SK-N-MC (cell line): ENCODE data around the gene KDELR1.
A peak's percentile ranks its signal among the peaks of the same experiment; 100 is the strongest.

ENCODE experiments used
- DNase-seq: peaks from one replicate; pipeline ENCODE4 v3.0.0-alpha.2; 2011; ENCODE audit warnings: low read depth, low spot score
- H3K27ac ChIP-seq: fragments of 200-600 bp; sonication (generic); 2 replicates; pipeline ENCODE4 v1.5.1; 2016; ENCODE audit warnings: mixed run types
- H3K36me3 ChIP-seq: fragments of 200-600 bp; sonication (generic); 2 replicates; pipeline ENCODE4 v1.6.1; 2017; ENCODE audit warnings: antibody characterized with exemption, low read length, mixed read lengths; ENCODE audit not compliant: insufficient read depth
- H3K4me3 ChIP-seq: fragments of 200-600 bp; sonication (generic); 2 replicates; pipeline ENCODE4 v1.5.1; 2016
- H3K9ac ChIP-seq: fragments of 200-600 bp; sonication (generic); 2 replicates; pipeline ENCODE4 v1.8.0; 2017; ENCODE audit warnings: mixed run types, mixed read lengths; ENCODE audit not compliant: insufficient read length
- H3K9me3 ChIP-seq: fragments of 200-600 bp; sonication (generic); 2 replicates; pipeline ENCODE4 v1.6.1; 2017; ENCODE audit warnings: low read depth, mild to moderate bottlenecking, antibody characterized with exemption, low read length, moderate library complexity, mixed read lengths
- EZH2 ChIP-seq: fragments of 200-600 bp; sonication (generic); IDR thresholded peaks from one replicate; pipeline ENCODE4 v1.6.1; 2017; ENCODE audit warnings: antibody characterized with exemption
- FOXP2 ChIP-seq: optimal IDR thresholded peaks from 2 replicates; pipeline ENCODE3; 2011; ENCODE audit warnings: mild to moderate bottlenecking, moderate library complexity; ENCODE audit not compliant: insufficient read depth; ENCODE audit errors: extremely low read length, control extremely low read depth
- POLR2AphosphoS5 ChIP-seq: IDR thresholded peaks from 2 replicates; pipeline ENCODE4 v1.6.1; 2012; ENCODE audit warnings: mild to moderate bottlenecking, low read depth, low read length, borderline replicate concordance

The KDELR1 gene

DNA sequence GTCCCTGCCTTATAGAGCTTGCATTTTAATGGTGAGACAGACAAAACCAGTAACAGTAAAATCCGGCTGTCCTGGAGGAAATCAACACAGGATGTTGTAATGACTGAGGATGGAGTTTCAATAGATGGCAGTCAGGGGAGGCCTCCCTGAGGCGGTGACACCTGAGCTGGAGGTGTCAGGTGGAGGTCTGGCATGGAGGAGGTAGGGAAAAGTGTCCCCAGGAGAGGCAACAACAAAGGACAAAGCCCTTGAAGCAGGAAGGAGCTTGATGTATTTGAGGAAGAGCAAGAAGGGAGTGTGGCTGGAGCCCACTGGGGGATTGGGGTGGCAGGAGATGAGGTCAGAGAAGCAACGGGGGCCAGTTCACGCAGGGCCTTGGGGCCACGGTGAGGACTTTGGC, 9.9 kb upstream of the KDELR1 start:
- TF ChIP-seq FOXP2 (no peak), EZH2 (no peak), POLR2AphosphoS5 (no peak)
- Histone ChIP-seq H3K9ac (no peak overlapping the region), H3K36me3 (no peaks in the 10 kb centered on the region), H3K27ac (no peak overlapping the region), H3K9me3 (no peaks in the 10 kb centered on the region), H3K4me3 (no peak overlapping the region)
- DNase-seq, result no peak

DNA sequence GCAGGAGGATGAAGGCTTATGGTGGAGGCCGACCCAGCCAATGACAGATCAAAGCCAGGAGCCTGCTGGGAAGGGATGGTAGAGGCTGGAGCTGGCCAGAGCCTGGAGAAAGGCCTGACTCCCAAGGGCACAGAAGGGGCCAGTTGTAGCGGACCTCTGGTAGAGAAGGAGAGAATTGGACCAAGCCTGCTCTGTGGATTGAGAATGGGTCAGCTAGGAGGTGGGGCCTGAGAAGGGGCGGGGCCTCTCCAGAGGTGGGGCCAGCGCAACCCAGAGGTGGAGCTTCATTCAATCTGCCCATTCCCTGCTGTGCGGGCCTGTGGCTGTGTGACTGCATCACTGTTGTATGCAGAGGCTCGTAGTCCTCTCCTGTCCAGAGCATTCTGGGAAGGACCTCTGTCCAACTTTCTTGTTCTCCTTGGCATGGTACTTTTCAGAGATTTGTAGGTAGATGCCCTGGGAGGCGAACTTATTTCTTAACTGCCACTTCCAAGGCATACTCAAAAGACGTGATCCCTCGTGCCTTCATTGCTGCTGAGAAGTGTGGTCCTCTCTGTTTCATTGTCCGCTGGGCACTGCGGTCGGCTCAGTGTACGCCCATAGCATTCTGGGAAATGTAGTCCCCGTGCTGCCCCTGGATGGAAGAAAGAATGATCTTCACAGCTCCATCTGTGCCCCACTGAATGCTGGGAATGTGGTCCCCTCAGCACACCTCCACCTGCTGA, 8.8 kb upstream of the KDELR1 start:
- Histone ChIP-seq H3K36me3 (no peaks in the 10 kb centered on the region), H3K9ac (no peak overlapping the region), H3K9me3 (no peaks in the 10 kb centered on the region), H3K4me3 (no peak overlapping the region), H3K27ac (no peak overlapping the region)
- no peak for DNase-seq
- TF ChIP-seq EZH2 (no peak), POLR2AphosphoS5 (no peak), FOXP2 (no peak)

DNA sequence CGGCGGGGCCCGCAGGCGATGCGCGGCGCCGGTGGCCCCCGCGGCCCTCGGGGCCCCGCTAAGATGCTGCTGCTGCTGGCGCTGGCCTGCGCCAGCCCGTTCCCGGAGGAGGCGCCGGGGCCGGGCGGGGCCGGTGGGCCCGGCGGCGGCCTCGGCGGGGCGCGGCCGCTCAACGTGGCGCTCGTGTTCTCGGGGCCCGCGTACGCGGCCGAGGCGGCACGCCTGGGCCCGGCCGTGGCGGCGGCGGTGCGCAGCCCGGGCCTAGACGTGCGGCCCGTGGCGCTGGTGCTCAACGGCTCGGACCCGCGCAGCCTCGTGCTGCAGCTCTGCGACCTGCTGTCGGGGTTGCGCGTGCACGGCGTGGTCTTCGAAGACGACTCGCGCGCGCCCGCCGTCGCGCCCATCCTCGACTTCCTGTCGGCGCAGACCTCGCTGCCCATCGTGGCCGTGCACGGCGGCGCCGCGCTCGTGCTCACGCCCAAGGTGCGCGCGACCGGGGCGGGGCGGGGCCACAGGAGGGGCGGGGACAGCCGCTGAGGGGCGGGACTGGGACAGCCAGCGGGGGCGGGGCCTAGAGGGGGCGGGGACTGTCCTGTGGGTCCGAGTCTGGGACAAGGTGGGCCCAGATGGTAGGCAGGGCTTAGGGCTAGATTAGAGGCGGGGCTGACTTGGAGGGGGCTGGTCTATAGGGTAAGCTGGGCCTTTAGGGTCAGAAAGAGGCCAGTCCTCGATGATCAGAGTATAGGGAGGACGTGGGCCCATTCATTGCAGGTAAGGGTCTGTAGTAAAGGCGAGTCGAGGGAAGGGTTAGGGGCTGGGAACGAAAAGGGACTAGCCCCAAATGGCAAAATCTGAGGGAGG, 7.3 kb upstream of the KDELR1 start:
- Histone ChIP-seq H3K4me3 (peak overlapping the region; percentile 66), H3K27ac (peak overlapping the region; percentile 68; the same call in 1 of the 2 replicates), H3K36me3 (no peaks in the 10 kb centered on the region), H3K9me3 (no peaks in the 10 kb centered on the region), H3K9ac (peak overlapping the region; percentile 32)
- no peak for DNase-seq
- TF ChIP-seq POLR2AphosphoS5, result no peak
- no peak for TF ChIP-seq EZH2
- no peak for TF ChIP-seq FOXP2

DNA sequence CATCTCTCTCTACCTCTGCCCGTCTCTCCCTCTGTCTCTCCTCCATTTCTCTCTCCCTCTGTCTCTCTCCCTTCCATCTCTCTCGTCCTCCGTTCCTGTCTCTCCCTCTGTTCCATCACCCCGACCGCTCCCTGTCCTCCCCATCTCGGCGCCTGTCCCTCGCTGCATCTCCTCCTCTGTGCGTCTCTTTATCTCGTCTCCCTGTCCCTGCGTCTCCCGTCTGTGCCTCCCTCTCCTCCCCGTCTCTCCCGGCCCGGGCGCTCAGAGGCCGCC, 6.7 kb upstream of the KDELR1 start:
- no peak for DNase-seq
- Histone ChIP-seq H3K36me3 (no peaks in the 10 kb centered on the region), H3K9me3 (no peaks in the 10 kb centered on the region), H3K9ac (peak overlapping the region; percentile 32), H3K4me3 (peak overlapping the region; percentile 66), H3K27ac (no peak overlapping the region)
- TF ChIP-seq FOXP2 (no peak), EZH2 (no peak), POLR2AphosphoS5 (no peak)

DNA sequence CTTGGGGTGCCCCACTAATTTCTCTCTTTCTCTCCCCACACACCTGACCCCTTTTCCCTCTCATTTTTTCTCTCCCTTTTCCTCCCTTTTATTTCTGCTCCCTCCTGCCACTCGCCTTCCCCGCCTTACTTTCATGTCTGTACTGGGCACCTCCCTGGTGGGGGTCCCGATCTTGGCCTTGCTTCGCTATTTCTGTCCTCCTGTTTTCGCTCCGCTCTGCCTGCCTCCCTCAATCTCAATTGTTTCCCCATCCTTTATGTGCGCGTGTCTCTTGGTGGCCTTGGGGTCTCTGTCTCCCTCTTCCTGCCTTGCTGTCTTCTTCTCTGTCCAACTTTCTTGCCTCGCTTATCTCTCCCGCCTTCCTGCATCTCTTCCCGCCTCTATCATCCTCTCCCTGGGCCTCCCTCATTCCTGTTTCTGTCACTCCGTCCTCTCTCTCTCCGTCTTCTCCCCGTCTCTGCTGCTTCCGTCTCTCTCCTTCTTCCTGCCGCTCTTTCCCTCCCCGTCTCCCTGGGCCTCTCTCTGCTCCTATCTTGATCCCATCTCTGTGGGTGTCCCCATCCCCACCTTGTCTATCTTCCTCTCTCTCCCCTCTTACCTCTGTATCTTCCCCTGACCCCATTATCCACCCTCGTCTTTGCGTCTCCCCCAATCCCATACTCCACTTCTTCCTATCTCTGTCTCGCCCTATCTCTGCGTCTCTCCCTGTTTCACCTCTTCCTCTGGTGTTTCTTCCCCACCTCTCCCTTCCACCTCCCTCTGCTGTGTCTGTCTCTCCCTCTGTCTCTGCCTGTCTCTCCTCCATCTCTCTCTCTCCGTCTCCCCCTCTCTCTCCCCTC, 6.1 kb upstream of the KDELR1 start:
- Histone ChIP-seq H3K27ac (no peak overlapping the region), H3K9me3 (no peaks in the 10 kb centered on the region), H3K36me3 (no peaks in the 10 kb centered on the region), H3K9ac (peak overlapping the region; percentile 32), H3K4me3 (peak overlapping the region; percentile 66)
- no peak for DNase-seq
- no peak for TF ChIP-seq POLR2AphosphoS5
- no peak for TF ChIP-seq EZH2
- no peak for TF ChIP-seq FOXP2

DNA sequence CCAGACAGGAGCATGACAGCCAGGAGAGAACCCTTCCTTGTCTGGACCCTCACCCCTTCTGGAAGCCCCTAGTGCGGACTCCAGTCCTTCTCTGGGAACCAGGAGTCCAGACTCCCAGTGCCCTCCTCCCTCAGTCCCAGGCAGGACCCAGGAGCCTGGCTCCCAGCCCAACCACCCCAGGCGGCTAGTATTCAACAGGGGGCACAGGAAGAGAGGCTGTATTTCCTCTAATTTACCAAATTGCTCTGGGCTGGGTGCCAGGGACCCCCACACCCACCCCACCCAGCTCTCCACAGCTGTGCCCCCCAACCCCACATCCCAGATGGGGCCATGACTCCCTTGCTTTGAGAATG, 5.4 kb upstream of the KDELR1 start:
- Histone ChIP-seq H3K36me3 (no peaks in the 10 kb centered on the region), H3K27ac (no peak overlapping the region), H3K4me3 (peak overlapping the region; percentile 66), H3K9me3 (no peaks in the 10 kb centered on the region), H3K9ac (no peak overlapping the region)
- no peak for TF ChIP-seq POLR2AphosphoS5
- no peak for TF ChIP-seq FOXP2
- TF ChIP-seq EZH2, result no peak
- no peak for DNase-seq

DNA sequence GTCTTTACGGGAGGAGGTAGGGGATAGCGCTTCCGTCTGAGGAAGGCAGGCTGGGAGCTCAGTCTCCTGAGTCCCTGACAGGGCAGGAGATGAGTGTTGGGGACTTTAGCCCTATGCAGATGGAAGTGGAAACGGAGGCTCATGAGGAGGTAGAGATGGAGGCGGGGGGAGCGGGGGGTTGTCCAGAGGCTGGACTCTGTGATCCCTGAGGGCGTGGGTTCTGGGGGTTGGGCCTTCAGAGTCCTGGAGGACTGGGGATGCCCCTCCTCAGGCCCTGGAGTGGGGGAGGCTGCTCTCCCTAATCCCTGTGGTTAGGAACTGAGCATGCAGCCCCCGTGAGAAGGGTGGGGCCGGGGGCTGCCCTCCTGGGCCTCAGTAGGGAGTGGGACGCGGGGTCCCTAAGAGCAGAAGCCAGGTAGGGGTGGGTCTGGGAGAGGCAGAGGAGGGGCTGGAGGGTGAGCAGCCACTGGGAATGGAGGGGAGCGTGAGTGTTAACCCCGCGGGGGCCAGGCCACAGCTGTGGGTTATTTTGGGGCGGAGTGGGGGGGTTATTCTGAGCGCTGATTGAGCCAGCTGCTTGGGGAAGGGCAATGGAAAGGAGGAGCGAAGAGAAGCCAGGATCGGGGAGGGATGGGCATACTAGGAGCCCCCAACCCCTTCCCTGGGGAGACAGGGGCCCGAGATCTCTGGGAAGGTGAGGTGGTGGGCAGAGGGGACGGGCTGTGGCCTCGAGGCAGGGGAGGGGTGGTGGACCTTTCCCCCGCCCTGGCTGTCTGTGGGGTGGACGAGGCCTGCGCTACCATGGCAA, 4.9 kb upstream of the KDELR1 start:
- no peaks in the 10 kb centered on the region for H3K36me3 ChIP-seq
- no peak overlapping the region for H3K27ac ChIP-seq
- no peak overlapping the region for H3K9ac ChIP-seq
- TF ChIP-seq EZH2, result no peak
- TF ChIP-seq FOXP2, result no peak
- peak; percentile 23; the same call in 1 of the 2 replicates for TF ChIP-seq POLR2AphosphoS5
- peak overlapping the region; percentile 66; the same call in 1 of the 2 replicates for H3K4me3 ChIP-seq
- no peaks in the 10 kb centered on the region for H3K9me3 ChIP-seq
- DNase-seq, result no peak

DNA sequence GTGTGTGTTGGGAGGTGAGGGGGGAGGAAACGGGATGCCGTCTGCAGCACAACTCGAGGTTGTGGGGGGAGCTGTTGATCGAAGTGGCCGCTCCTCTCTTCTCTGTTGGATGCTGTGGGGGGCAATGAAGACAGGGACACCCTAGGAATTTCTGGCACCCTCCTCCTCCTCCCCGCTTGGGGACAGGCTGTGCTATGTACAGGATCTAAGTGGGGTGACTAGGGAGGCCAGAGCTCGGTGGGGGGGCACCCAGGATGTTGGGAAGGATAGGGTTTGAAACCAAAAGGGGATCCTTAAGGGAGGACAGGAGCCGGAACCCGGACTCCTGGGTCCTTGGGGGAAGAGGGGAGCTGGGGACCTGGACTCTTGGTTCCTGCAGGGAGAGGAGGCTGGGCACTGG, 4.1 kb upstream of the KDELR1 start:
- no peak overlapping the region for H3K4me3 ChIP-seq
- H3K36me3 ChIP-seq, result no peaks in the 10 kb centered on the region
- H3K27ac ChIP-seq, result no peak overlapping the region
- H3K9me3 ChIP-seq, result no peaks in the 10 kb centered on the region
- no peak for TF ChIP-seq EZH2
- TF ChIP-seq FOXP2, result no peak
- no peak for TF ChIP-seq POLR2AphosphoS5
- H3K9ac ChIP-seq, result no peak overlapping the region
- no peak for DNase-seq
